GM19193 (cell line): Measurements from ENCODE around the gene SOX15.
A peak's percentile ranks its signal among the peaks of the same experiment; 100 is the strongest.

Experiments
- POLR2A ChIP-seq: IDR thresholded peaks from 4 replicates; pipeline ENCODE4 v1.6.1; 2011; ENCODE audit not compliant: insufficient read depth, insufficient read length; ENCODE audit errors: extremely low read depth

The SOX15 gene

DNA sequence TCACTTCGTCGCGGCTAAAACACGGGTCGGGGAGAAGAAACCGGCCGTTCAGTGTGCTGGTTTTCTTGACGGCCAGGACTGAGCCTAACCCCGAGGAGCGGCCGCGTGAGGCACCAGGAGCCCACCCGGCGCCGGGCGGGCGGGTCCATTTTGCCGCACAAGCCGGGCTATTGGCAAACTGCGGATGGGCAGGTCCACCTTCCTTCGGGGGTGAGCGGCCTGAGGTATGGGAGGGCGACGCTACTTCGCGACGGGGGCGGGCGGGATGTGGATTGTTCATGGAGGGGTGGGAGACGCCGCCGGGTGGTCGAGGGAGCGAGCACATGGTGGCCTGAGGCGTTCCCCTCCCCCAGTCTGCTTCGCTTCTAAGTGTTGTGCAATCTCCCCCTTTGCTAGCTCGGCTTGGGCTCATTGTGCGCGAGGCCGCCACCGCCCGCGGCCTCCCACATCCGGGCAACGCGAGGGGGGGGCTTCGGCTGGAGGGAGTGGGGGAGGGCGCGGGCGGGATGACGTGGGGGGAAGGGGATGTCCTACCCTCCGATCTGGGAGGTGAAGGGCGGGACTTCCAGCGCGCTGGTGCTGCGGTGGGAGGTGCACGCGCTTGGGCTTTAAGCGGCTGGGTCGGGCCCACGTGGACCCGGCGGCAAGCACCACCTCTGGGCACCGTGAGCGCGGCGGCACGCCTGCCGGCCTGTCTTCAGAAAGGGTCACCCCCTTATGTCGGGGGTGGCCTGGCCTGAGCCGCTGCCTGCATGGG is 16.4 kb downstream of the SOX15 start:
- TF ChIP-seq POLR2A, result peak; percentile 59

DNA sequence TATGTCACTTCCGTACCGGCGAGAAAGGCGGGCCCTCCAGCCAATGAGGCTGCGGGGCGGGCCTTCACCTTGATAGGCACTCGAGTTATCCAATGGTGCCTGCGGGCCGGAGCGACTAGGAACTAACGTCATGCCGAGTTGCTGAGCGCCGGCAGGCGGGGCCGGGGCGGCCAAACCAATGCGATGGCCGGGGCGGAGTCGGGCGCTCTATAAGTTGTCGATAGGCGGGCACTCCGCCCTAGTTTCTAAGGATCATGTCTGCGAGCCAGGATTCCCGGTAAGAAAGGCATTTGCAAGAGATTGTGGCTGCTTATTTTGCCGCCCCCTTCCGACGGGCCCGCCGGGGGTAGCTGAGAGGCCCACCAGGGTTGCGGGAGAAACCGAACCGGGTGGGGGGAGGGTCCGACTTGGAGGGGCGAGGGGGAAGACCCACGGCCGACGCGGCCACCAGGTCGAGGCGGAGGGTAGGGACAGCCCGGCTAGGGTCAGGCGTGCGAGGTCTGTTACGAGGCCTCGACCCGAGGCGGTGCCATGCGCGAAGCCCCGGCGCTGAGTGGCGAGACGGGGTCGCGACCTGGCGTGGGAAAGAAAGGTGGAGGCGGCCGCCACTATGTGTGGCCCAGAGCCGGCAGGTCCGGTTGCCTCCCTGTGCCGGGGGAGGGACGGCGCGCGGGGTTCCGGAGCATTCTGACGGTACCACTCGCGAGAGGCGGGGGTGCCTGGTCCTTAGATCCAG is 17.1 kb downstream of the SOX15 start:
- peak; percentile 99 for TF ChIP-seq POLR2A

DNA sequence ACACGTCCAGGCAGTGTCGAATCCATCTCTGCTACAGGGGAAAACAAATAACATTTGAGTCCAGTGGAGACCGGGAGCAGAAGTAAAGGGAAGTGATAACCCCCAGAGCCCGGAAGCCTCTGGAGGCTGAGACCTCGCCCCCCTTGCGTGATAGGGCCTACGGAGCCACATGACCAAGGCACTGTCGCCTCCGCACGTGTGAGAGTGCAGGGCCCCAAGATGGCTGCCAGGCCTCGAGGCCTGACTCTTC is 17.6 kb downstream of the SOX15 start:
- no peak for TF ChIP-seq POLR2A

DNA sequence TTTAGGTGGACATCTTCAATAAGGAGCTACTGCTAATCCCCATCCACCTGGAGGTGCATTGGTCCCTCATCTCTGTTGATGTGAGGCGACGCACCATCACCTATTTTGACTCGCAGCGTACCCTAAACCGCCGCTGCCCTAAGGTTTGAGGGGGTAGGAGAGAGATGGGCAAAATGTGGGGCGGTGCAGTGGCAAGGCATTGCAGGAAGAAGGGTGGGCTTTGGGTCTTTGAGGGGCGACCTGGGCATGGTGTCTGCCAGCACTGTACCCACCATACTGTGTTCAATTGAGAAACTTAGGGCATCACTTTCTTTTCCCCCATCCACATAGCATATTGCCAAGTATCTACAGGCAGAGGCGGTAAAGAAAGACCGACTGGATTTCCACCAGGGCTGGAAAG is 19.5 kb downstream of the SOX15 start:
- TF ChIP-seq POLR2A, result no peak

DNA sequence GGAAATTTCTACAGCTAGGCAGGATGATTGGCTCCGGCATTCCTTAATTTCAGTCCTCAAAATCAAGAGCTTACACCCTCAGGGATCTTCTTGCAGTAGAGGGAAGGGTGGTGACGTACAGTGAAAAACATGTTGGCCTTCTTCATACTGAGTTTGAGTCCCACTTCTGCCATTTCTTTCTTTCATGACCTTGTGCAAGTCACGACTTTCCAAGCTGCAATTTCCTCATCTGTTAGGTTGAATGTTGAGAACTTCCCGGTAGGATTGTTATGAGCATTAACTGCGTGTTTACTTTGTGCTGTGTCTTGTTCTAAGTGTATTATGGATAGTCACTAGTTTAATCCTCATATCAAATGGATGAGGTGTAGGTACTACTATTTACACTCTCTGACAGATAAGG is 20.3 kb downstream of the SOX15 start:
- TF ChIP-seq POLR2A, result no peak

DNA sequence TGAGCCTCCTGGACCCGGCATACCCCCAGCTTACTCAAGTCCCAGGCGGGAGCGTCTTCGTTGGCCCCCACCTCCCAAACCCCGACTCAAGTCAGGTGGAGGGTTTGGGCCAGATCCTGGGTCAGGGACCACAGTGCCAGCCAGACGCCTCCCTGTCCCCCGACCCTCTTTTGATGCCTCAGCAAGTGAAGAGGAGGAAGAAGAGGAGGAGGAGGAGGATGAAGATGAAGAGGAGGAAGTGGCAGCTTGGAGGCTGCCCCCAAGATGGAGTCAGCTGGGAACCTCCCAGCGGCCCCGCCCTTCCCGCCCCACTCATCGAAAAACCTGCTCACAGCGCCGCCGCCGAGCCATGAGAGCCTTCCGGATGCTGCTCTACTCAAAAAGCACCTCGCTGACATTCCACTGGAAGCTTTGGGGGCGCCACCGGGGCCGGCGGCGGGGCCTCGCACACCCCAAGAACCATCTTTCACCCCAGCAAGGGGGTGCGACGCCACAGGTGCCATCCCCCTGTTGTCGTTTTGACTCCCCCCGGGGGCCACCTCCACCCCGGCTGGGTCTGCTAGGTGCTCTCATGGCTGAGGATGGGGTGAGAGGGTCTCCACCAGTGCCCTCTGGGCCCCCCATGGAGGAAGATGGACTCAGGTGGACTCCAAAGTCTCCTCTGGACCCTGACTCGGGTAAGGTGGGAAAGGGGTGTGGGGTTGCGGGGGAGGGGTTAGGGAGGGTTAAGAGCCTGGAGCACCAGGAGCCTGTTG is 26.6 kb downstream of the SOX15 start:
- no peak for TF ChIP-seq POLR2A

DNA sequence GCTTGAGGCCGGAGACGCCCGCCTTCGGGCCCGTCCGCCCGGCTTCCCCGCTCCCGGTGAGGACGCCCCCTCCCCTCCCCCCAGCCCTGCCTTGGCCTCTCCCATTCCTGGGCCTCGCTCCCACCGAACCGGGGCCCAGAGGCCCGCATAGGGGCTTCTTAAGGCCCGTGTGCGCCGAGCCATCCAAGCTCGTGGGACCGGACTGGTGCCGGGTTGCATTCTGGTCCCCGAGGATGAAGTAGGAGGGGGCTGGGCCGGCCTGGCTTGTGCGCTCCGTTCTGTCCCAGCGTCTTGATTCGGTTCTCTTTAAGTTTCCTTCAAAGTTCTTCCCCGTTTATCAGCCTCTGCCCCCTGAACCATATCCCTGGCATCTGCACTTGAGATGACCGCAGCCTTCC is 27.7 kb downstream of the SOX15 start:
- no peak for TF ChIP-seq POLR2A

DNA sequence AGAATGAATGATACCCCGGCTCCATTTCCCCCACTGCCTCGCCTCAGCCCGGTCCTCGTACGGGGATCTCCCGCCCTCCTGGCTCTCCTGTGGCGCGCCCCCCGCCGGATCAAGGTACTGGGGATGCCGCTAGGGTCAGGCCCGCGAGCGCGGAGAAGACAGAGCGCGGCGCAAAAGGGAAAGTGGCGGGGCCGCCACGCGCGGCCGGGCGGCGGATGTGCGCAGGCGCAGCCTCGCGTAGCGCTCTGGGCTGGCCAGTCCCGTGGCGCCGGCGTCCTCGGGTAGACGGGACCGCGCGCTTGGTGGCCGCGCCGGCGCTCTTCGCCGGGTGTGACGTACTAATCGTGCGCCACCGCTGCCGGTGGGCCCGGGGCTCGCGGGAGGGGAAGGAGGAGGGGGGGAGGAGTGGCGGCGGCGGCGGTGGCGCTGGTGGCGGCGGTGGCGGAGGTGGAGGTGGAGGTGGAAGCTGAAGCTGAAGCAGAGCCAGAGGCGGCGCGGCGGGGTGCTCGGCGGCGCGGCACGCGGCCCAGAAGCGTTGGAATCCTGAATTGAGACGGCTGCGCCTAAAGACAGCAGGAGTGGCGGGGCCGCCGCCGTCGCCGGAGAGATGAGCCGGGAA is 28.2 kb downstream of the SOX15 start, which contains the start of gene SENP3:
TSS of gene SENP3 (plus strand) at position 331 of the 619 bp plus-strand sequence. CDS start 1,158 bp downstream, outside the sequence.
- TF ChIP-seq POLR2A, result peak; percentile 74

DNA sequence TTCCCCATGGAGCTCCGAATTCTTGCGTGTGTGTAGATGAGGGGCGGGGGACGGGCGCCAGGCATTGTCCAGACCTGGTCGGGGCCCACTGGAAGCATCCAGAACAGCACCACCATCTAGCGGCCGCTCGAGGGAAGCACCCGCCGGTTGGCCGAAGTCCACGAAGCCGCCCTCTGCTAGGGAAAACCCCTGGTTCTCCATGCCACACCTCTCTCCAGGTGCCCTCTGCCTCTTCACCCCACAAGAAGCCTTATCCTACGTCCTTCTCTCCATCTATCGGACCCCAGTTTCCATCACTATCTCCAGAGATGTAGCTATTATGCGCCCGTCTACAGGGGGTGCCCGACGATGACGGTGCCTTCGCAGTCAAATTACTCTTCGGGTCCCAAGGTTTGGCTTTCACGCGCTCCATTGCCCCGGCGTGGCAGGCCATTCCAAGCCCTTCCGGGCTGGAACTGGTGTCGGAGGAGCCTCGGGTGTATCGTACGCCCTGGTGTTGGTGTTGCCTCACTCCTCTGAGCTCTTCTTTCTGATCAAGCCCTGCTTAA is 28.8 kb downstream of the SOX15 start:
- TF ChIP-seq POLR2A, result no peak

DNA sequence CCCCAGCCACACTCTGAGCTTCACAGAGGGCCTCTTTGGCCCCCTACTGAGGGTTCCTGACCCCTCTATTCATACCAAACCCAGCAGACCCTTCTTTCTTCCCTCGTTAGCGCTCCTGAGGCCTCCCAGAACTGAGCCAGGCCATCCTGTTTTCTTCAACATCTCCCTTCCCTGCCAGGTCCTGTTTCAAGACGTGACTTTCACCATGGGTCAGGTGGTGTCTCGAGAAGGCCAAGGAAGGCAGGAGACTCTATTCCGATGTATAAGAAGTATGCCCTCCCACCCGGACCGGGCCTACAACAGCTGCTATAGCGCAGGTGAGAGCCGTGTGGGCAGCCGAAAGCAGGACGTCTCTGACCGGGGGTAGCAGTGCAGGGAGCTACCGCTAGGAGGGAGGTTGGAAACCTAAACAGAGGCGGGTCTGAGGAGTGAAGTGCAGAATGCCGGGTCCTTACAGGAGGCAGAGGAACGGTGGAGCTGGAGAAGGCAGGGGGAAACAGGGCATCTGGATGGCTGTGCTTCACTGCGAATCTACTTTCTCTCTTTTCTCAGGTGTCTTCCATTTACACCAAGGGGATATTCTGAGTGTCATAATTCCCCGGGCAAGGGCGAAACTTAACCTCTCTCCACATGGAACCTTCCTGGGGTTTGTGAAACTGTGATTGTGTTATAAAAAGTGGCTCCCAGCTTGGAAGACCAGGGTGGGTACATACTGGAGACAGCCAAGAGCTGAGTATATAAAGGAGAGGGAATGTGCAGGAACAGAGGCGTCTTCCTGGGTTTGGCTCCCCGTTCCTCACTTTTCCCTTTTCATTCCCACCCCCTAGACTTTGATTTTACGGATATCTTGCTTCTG is 29.5 kb downstream of the SOX15 start:
- no peak for TF ChIP-seq POLR2A

DNA sequence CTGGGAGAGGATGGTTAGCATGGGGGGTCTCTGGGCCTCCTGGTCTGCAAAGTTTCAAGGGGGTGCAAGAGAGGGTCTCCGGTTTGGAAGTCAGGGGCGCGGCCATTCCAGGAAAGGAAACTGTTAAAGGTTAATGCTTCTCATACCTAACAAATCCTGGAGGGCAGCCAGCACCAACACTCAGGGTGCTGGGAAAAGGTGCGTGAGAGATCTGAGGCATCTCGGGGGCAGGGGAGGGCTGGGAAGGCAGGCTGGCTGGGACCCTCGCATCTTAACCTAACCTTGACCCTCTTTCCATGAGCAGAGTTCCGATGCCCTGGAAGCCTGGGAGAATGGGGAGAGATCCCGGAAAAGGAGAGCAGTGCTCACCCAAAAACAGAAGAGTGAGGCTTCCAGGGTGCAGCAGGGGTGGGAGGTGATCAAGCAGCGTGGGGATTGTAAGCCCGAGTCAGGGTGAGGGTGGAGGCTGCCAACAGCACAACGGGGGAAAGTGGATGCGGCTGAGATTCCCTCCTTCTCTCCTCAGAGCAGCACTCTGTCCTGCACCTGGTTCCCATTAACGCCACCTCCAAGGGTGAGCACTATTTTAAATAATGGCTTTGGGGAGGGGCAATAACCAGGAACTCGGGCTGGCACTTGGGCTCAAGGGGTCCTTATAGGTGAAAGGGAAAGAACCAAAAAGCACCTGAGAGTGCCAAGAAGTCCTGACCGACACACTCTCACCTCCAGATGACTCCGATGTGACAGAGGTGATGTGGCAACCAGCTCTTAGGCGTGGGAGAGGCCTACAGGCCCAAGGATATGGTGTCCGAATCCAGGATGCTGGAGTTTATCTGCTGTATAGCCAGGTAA is 30.3 kb downstream of the SOX15 start:
- TF ChIP-seq POLR2A, result no peak

DNA sequence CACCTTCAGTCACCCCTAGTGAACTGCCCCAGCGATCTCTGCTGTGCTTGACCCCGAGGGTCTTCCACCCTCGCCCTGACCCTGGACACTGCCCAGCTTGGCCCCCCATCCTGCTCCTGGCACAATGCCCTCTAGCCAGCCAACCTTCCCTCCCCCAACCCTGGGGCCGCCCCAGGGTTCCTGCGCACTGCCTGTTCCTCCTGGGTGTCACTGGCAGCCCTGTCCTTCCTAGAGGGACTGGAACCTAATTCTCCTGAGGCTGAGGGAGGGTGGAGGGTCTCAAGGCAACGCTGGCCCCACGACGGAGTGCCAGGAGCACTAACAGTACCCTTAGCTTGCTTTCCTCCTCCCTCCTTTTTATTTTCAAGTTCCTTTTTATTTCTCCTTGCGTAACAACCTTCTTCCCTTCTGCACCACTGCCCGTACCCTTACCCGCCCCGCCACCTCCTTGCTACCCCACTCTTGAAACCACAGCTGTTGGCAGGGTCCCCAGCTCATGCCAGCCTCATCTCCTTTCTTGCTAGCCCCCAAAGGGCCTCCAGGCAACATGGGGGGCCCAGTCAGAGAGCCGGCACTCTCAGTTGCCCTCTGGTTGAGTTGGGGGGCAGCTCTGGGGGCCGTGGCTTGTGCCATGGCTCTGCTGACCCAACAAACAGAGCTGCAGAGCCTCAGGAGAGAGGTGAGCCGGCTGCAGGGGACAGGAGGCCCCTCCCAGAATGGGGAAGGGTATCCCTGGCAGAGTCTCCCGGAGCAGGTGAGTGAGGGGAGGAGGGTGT is 31.2 kb downstream of the SOX15 start, which contains the start of gene TNFSF13:
TSS of gene TNFSF13 (plus strand) at position 207 of the 776 bp plus-strand sequence. CDS start at position 497, 290 bp downstream.
- no peak for TF ChIP-seq POLR2A
